Measurements from ENCODE around the gene SLC26A3. TPM values are rescaled to one million over a fixed set of nuclear protein-coding genes. Genes with fewer than 3 reads are reported as not detected.

The SLC26A3 gene
- total and polyA plus RNA-seq, 2 of the 8 experiments (the other 6 are each of a cell fraction or from before 2014, with no cell fraction given) = not detected

DNA sequence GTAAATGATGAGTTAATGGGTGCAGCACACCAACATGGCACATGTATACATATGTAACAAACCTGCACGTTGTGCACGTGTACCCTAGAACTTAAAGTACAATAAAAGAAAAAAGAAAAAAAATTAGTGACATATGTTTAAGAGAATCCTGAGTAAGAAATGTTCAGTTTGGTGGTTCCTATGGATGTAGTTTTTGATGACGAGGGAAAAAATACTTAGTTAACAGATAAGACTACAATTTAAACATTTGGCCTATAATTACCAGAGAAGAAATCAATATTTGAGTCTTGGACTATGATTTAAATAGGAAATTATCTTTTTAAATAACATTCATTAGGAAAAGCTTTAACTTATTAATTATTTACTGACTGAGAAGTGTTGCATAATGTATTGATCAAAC lies 39.2 kb upstream of the SLC26A3 start:
- Histone ChIP-seq H2BK20ac (ENCODE audit: low read length) (no peak overlapping the region), H3K27ac (ENCODE audit: low read depth, low read length) (no peak overlapping the region), H2BK5ac (ENCODE audit: low read depth, low read length) (no peak overlapping the region), H3K4me2 (ENCODE audit: insufficient read depth in 1 of 2, low read depth in 2 of 2, low read length in 2 of 2) (no peak overlapping the region), H3K4ac (replicated peaks; ENCODE audit: insufficient read length, low read depth, low read length) (no peak overlapping the region), H2BK120ac (replicated peaks; ENCODE audit: low read depth, low read length) (no peak overlapping the region), H2AK5ac (ENCODE audit: low read depth, low read length) (no peak overlapping the region), H3K79me1 (ENCODE audit: low read depth, low read length) (no peaks in the 10 kb centered on the region), H3K4me3 (ENCODE audit: extremely low read depth in 1 of 4, insufficient read depth in 2 of 4, low read depth in 3 of 4, low read length in 4 of 4) (no peak overlapping the region), H2AFZ (ENCODE audit: low read length) (no peak overlapping the region), H3K14ac (ENCODE audit: insufficient read length) (no peak overlapping the region), H4K20me1 (replicated peaks in 1 of 2; ENCODE audit: control insufficient read depth in 1 of 2, insufficient read depth in 2 of 2, low read length in 2 of 2) (no peaks in the 10 kb centered on the region), H3K79me2 (ENCODE audit: control insufficient read depth in 1 of 2, insufficient read depth in 2 of 2, low read length in 2 of 2) (no peaks in the 10 kb centered on the region), H4K8ac (ENCODE audit: extremely low read depth, insufficient read depth, low read length) (no peak overlapping the region), H3K23ac (ENCODE audit: insufficient read length) (no peak overlapping the region), H3K18ac (ENCODE audit: extremely low read depth, low read length) (no peak overlapping the region), H3K56ac (replicated peaks; ENCODE audit: insufficient read length, low read depth, low read length) (no peak overlapping the region), H3K9ac (replicated peaks in 1 of 4; ENCODE audit: extremely low read depth in 1 of 4, low read depth in 3 of 4, low read length in 3 of 4) (no peak overlapping the region), H3K27me3 (replicated peaks in 1 of 4; ENCODE audit: control insufficient read depth in 3 of 4, extremely low read depth in 1 of 4, insufficient read depth in 3 of 4, low read length in 3 of 4) (no peaks in the 10 kb centered on the region), H3K9me3 (ENCODE audit: insufficient read depth in 2 of 2, low read depth in 1 of 2, low read length in 1 of 2) (peaks cover 3% of the 10 kb centered on the region in 2 experiments; a peak in 1 of 4 replicates), H2BK15ac (ENCODE audit: low read length) (no peak overlapping the region), H4K91ac (replicated peaks; ENCODE audit: insufficient read length, low read length) (no peak overlapping the region), H3K4me1 (replicated peaks in 1 of 4; ENCODE audit: control insufficient read depth in 3 of 4, insufficient read depth in 4 of 4, low read length in 3 of 4) (no peaks in the 10 kb centered on the region), H2BK12ac (ENCODE audit: low read depth, low read length) (no peak overlapping the region), H3K23me2 (ENCODE audit: low read depth, low read length) (no peaks in the 10 kb centered on the region), H4K5ac (ENCODE audit: insufficient read length, low read depth, low read length) (no peak overlapping the region), H3K36me3 (ENCODE audit: control insufficient read depth in 2 of 4, insufficient read depth in 4 of 4, low read length in 3 of 4) (no peaks in the 10 kb centered on the region)
- TF ChIP-seq SAP30 (IDR thresholded peaks at IDR 0.05; ENCODE audit: insufficient read depth, insufficient replicate concordance, low read length) (no peak), RAD21 (IDR thresholded peaks at IDR 0.05 in 1 of 2, conservative IDR thresholded peaks at IDR 0.05 in 1 of 2; ENCODE audit: low read depth in 2 of 2, low read length in 2 of 2) (no peak), NANOG (IDR thresholded peaks at IDR 0.05; ENCODE audit: insufficient read depth, low read depth, low read length, poor library complexity, severe bottlenecking) (no peak), GTF2F1 (IDR thresholded peaks at IDR 0.05; ENCODE audit: borderline replicate concordance, low read depth, low read length) (no peak), SP1 (IDR thresholded peaks at IDR 0.05; ENCODE audit: low read depth, low read length) (no peak), SP2 (IDR thresholded peaks at IDR 0.05; ENCODE audit: low read length) (no peak), SP4 (IDR thresholded peaks at IDR 0.05; ENCODE audit: low read length) (no peak)
- FAIRE-seq = no peak
- POLR2A ChIA-PET (ENCODE audit: partially characterized antibody) = no interaction called here
- no peak for DNase-seq (ENCODE audit: low read depth in 1 of 2, low spot score in 2 of 2)
- 79% methylated on average over 3 of the region's 3 CpGs; no CpG with 5 or more reads in 1 of the 2 experiments for WGBS, 2 experiments (ENCODE audit: extremely low coverage in 1 of 2, insufficient coverage in 1 of 2, insufficient read length in 1 of 2, insufficient replicate concordance in 2 of 2, low coverage in 1 of 2, low lambda C conversion rate in 2 of 2, missing lambda C conversion rate in 1 of 2)
- CTCF ChIA-PET (ENCODE audit: partially characterized antibody) = interaction anchor here (0.7 kb wide), 1 partner anchor 8 kb away, joined by 3 read pairs; no protein-coding TSS in a partner anchor
